K562 (cell line): ENCODE measurements around the gene SPDEF. TPM values are rescaled to one million over a fixed set of nuclear protein-coding genes. Genes with fewer than 3 reads are reported as not detected.

Experiments
- ATAC-seq: fragments of 200-7000 bp; cut with Tn5 transposase; 3 replicates; pipeline ENCODE4 v1.9.1; 2020; ENCODE audit warnings: moderate library complexity
- BruUV-seq: library from RNA; stranded (reverse); fragments of 400-500 nt; replicated peaks from 2 replicates; lab custom pipeline; 2021; lab: Mats Ljungman, UMichigan
- CTCF ChIA-PET: fragments of 300-600 bp; formaldehyde crosslinking; extraction: SDS; loops from one replicate; lab custom pipeline; 2021; ENCODE audit warnings: low intra/inter-chr PET ratio; lab: Yijun Ruan, JAX
- POLR2A ChIA-PET: fragments of 300-600, 350-650 bp; sonication (Branson Sonifier 250); formaldehyde crosslinking; extraction: SDS; loops from one replicate; lab custom pipeline; 2021; ENCODE audit warnings: antibody characterized with exemption, inconsistent platforms; lab: Yijun Ruan, JAX
- DNase-seq, 4 experiments: peaks; one replicate each; pipeline versions ENCODE4 v3.0.0 to v3.0.0-alpha.2; 2011 to 2018; ENCODE audit warnings: low spot score in 3 of 4, mixed read lengths in 3 of 4; ENCODE audit errors: extremely low read depth in 1 of 4
- FAIRE-seq: peaks from 2 replicates; lab custom pipeline; 2011; peaks lifted over from hg19 to GRCh38; lab: Jason Lieb, UNC
- H2AFZ ChIP-seq: 2 replicates; pipeline ENCODE4 v1.6.0; 2011; ENCODE audit warnings: low read depth, low read length, control low read depth, inconsistent platforms
- H3K27ac ChIP-seq: fragments of 200-600 bp; 3 replicates; pipeline ENCODE4 v1.8.0; 2011; ENCODE audit warnings: low read depth, mild to moderate bottlenecking, control low read depth, inconsistent platforms, low read length, moderate library complexity, mixed read lengths; ENCODE audit errors: extremely low read depth
- H3K27me3 ChIP-seq, 2 experiments: fragments of 300-600 bp in 1 of 2; 2 replicates in 1 of 2; 3 replicates in 1 of 2; pipeline versions ENCODE4 v1.6.0 to v1.8.0; 2011; ENCODE audit warnings: inconsistent platforms in 2 of 2, low read length in 2 of 2, mild to moderate bottlenecking in 1 of 2, mixed read lengths in 1 of 2, moderate library complexity in 1 of 2; ENCODE audit not compliant: control insufficient read depth in 2 of 2, insufficient read depth in 2 of 2
- H3K36me3 ChIP-seq: fragments of 300-600 bp; 3 replicates; pipeline ENCODE4 v1.8.0; 2011; ENCODE audit warnings: mild to moderate bottlenecking, low read length, inconsistent platforms; ENCODE audit not compliant: control insufficient read depth, insufficient read depth
- H3K4me1 ChIP-seq, 2 experiments: fragments of 200-600 bp in 1 of 2; replicated peaks in 1 of 2; 2 replicates in 1 of 2; 3 replicates in 1 of 2; pipeline versions ENCODE4 v1.5.1 to v1.8.0; 2011; ENCODE audit warnings: inconsistent platforms in 2 of 2, low read length in 2 of 2, mild to moderate bottlenecking in 1 of 2, mixed read lengths in 1 of 2, moderate library complexity in 1 of 2; ENCODE audit not compliant: control insufficient read depth in 2 of 2, insufficient read depth in 2 of 2
- H3K4me2 ChIP-seq: 2 replicates; pipeline ENCODE4 v1.6.1; 2011; ENCODE audit warnings: low read length, control low read depth, inconsistent platforms, mixed read lengths; ENCODE audit not compliant: insufficient read depth
- H3K4me3 ChIP-seq: fragments of 200-600 bp; sonication (generic), shearing (Covaris generic); 2 replicates; pipeline ENCODE4 v1.5.1; 2016; ENCODE audit warnings: control low read depth, inconsistent platforms
- H3K79me2 ChIP-seq: fragments of 200-600 bp; 3 replicates; pipeline ENCODE4 v1.8.0; 2011; ENCODE audit warnings: low read length, inconsistent platforms; ENCODE audit not compliant: control insufficient read depth, insufficient read depth
- H3K9ac ChIP-seq, 2 experiments: 2 replicates each; pipeline versions ENCODE4 v1.6.0 to v1.6.1; 2011; ENCODE audit warnings: low read depth in 2 of 2, low read length in 2 of 2, control low read depth in 1 of 2, inconsistent platforms in 1 of 2, mild to moderate bottlenecking in 1 of 2, mixed read lengths in 1 of 2; ENCODE audit not compliant: insufficient read depth in 1 of 2
- H3K9me1 ChIP-seq: one replicate; pipeline ENCODE4 v1.6.0; 2011; ENCODE audit warnings: inconsistent platforms, mild to moderate bottlenecking, low read length, moderate library complexity; ENCODE audit not compliant: control insufficient read depth, insufficient read depth
- H3K9me3 ChIP-seq: replicated peaks from 2 replicates; pipeline ENCODE4 v1.5.1; 2011; ENCODE audit warnings: low read depth, low read length, inconsistent platforms; ENCODE audit not compliant: control insufficient read depth, insufficient read depth
- H4K20me1 ChIP-seq: replicated peaks from 2 replicates; pipeline ENCODE4 v1.6.1; 2011; ENCODE audit warnings: low read length, inconsistent platforms, mixed read lengths; ENCODE audit not compliant: control insufficient read depth, insufficient read depth
- CBX5 ChIP-seq: IDR thresholded peaks from 2 replicates; pipeline ENCODE4 v1.6.1; 2014; ENCODE audit warnings: low read depth, borderline replicate concordance
- DEAF1 ChIP-seq: fragments of 450-650 bp; formaldehyde crosslinking; IDR thresholded peaks from 2 replicates; pipeline ENCODE4 v1.4.0; 2020; ENCODE audit warnings: mild to moderate bottlenecking, moderate library complexity
- FOXA1 ChIP-seq: fragments of 450-650 bp; IDR thresholded peaks from 2 replicates; pipeline ENCODE4 v1.6.1; 2016; ENCODE audit warnings: mild to moderate bottlenecking, borderline replicate concordance
- MAX ChIP-seq: sonication (generic); formaldehyde crosslinking; IDR thresholded peaks from 2 replicates; pipeline ENCODE4 v1.9.0; 2022; ENCODE audit warnings: mild to moderate bottlenecking, missing genetic modification reagents
- NFIC ChIP-seq: fragments of 450-650 bp; IDR thresholded peaks from 2 replicates; pipeline ENCODE4 v1.6.1; 2017; ENCODE audit warnings: mild to moderate bottlenecking, inconsistent platforms
- POLR2AphosphoS5 ChIP-seq: IDR thresholded peaks from 2 replicates; pipeline ENCODE4 v1.6.1; 2011; ENCODE audit warnings: mild to moderate bottlenecking, low read depth, low read length, moderate library complexity; ENCODE audit not compliant: control insufficient read depth, insufficient read depth
- RBBP5 ChIP-seq: fragments of 200-600 bp; sonication (generic); IDR thresholded peaks from 2 replicates; pipeline ENCODE4 v1.6.1; 2012; ENCODE audit warnings: borderline replicate concordance, mild to moderate bottlenecking, low read length, control low read depth, inconsistent platforms; ENCODE audit not compliant: insufficient read depth, poor library complexity, severe bottlenecking
- STAT5B ChIP-seq: fragments of 250-450 bp; sonication (Bioruptor Pico); IDR thresholded peaks from 2 replicates; pipeline ENCODE4 v1.8.0; 2021; ENCODE audit warnings: mild to moderate bottlenecking, inconsistent platforms
- TAF15 ChIP-seq: fragments of 200-400 bp; formaldehyde crosslinking; IDR thresholded peaks from 2 replicates; pipeline ENCODE4 v1.6.1; 2017; ENCODE audit warnings: mild to moderate bottlenecking, low read depth, low read length, moderate library complexity
- TCF7L2 ChIP-seq: fragments of 150-350 bp; IDR thresholded peaks from 2 replicates; pipeline ENCODE4 v1.6.1; 2016; ENCODE audit warnings: low read depth, mild to moderate bottlenecking, low read length, moderate library complexity
- XRCC5 ChIP-seq: fragments of 200-400 bp; formaldehyde crosslinking; IDR thresholded peaks from 2 replicates; pipeline ENCODE4 v1.6.1; 2017; ENCODE audit warnings: low read depth, mild to moderate bottlenecking, low read length
- WGBS: fragments of 100-300 bp; shearing (Covaris generic); methylation state at CpG from one replicate; pipeline ENCODE4 v1.1.6; 2016; ENCODE audit warnings: low coverage, mixed read lengths; ENCODE audit not compliant: insufficient coverage; ENCODE audit errors: missing lambda C conversion rate; 5-methylcytosine and 5-hydroxymethylcytosine counted together
- in situ Hi-C: fragments of 300-500 bp; cut with MboI; formaldehyde crosslinking; loops from 4 replicates; pipeline ENCODE4 v1.15.0; 2018; ENCODE audit warnings: inconsistent platforms, mixed read lengths
- intact Hi-C: fragments of 100-400 bp; cut with micrococcal nuclease; formaldehyde crosslinking; loops from 2 replicates; pipeline ENCODE4 v1.14.2; 2022
- polyA plus RNA-seq, 8 experiments: library from polyadenylated mRNA; depleted of rRNA in 4 of 8; stranded (reverse) in 5 of 8; unstranded in 3 of 8; fragments of >200 nt; fragmentation: Nextera tagmentation in 2 of 8; fragmentation: Illumina TruSeq in 1 of 8; extraction: Ambion mirVana in 2 of 8; extraction: Trizol in 1 of 8; gene quantifications; 2 replicates each; pipeline versions ENCODE4 v1.2.1 to v1.2.3, GENCODE V29; 2011 to 2014; ENCODE audit warnings: inconsistent platforms in 1 of 8, missing spikeins in 1 of 8
- total RNA-seq, 7 experiments: library from RNA; depleted of rRNA in 6 of 7; stranded (reverse); fragments of >200 nt in 6 of 7; fragmentation: Illumina TruSeq in 2 of 7; extraction: Trizol in 2 of 7; gene quantifications; 2 replicates each; pipeline versions ENCODE4 v1.2.1 to v1.2.3, GENCODE V29; 2011 to 2021; ENCODE audit warnings: low replicate concordance in 1 of 7
- TF ChIP-seq, protein P1 (sequence below), 2 experiments: IDR thresholded peaks; 2 replicates each; pipeline ENCODE4 v1.6.1; 2011; ENCODE audit warnings: borderline replicate concordance in 1 of 2, control low read depth in 1 of 2, low read depth in 1 of 2, low read length in 1 of 2, mild to moderate bottlenecking in 1 of 2, mixed read lengths in 1 of 2, moderate library complexity in 1 of 2; ENCODE audit not compliant: insufficient read depth in 1 of 2, insufficient read length in 1 of 2, poor library complexity in 1 of 2, severe bottlenecking in 1 of 2; ENCODE audit errors: extremely low read depth in 1 of 2

SPDEF gene
- total and polyA plus RNA-seq, 9 of the 15 experiments (the other 6 are each of a cell fraction or from before 2014, with no cell fraction given): 0.04 to 0.12 (median 0.11) TPM; not detected in 5

GRCh38 chr6:34601706-34602105 lies 45.6 kb upstream of the SPDEF start:
- TF ChIP-seq FOXA1 (no peak), RBBP5 (no peak), XRCC5 (no peak), STAT5B (CRISPR knock-in tag) (no peak)
- in situ Hi-C loops (loop anchor here (5.0 kb wide), 1 partner anchor 144 kb away; no protein-coding TSS in a partner anchor), intact Hi-C loops (no loop called here)
- Histone ChIP-seq H3K27me3 (no peaks in the 10 kb centered on the region), H3K4me3 (no peak overlapping the region), H4K20me1 (peaks cover 50% of the 10 kb centered on the region), H3K79me2 (peaks cover 69% of the 10 kb centered on the region; the same call in 2 of the 3 replicates), H3K4me2 (no peak overlapping the region), H3K27ac (no peak overlapping the region), H2AFZ (no peak overlapping the region), H3K4me1 (0 out of 5 replicates have a peak, but pooled peaks cover 0 to 8% of the 10 kb centered on the region in 2 experiments), H3K9me1 (no peaks in the 10 kb centered on the region), H3K9me3 (no peaks in the 10 kb centered on the region), H3K9ac (no peak overlapping the region), H3K36me3 (peaks cover 50% of the 10 kb centered on the region)
- ATAC-seq: no peak
- 79% methylated on average over 4 of the region's 4 CpGs for WGBS
- FAIRE-seq: no peak
- BruUV-seq: no TSS peak
- no peak for DNase-seq
- CTCF ChIA-PET: no interaction called here
- POLR2A ChIA-PET: interaction anchor here (0.6 to 2.9 kb wide), 5 partner anchors 9 to 595 kb away, joined by 3 to 14 read pairs (median 3); partner anchors contain the start of gene SMIM29

- WGBS: 52% methylated on average over 4 of the region's 4 CpGs
- H3K27ac ChIP-seq: no peak overlapping the region
- intact Hi-C loops: no loop called here
- H3K4me3 ChIP-seq: no peak overlapping the region
- peaks cover 41% of the 10 kb centered on the region for H3K36me3 ChIP-seq
- peaks cover 50% of the 10 kb centered on the region for H4K20me1 ChIP-seq
- no peaks in the 10 kb centered on the region for H3K27me3 ChIP-seq
- peak in 1 of 4 experiments; percentile 29 for DNase-seq
- H3K4me2 ChIP-seq: no peak overlapping the region
- CTCF ChIA-PET: no interaction called here
- in situ Hi-C loops: loop anchor here (5.0 kb wide), 1 partner anchor 143 kb away; no protein-coding TSS in a partner anchor
- no peak overlapping the region for H2AFZ ChIP-seq
- ATAC-seq: peak; percentile 29; the same call in 1 of the 3 replicates
- POLR2A ChIA-PET: interaction anchor here (1.0 to 2.9 kb wide), 5 partner anchors 8 to 19 kb away, joined by 3 to 14 read pairs (median 7); no protein-coding TSS in a partner anchor
- H3K9me1 ChIP-seq: no peaks in the 10 kb centered on the region
- H3K9me3 ChIP-seq: no peaks in the 10 kb centered on the region
- no peak overlapping the region for H3K9ac ChIP-seq
- FAIRE-seq: no peak
- no TSS peak for BruUV-seq
- peaks cover 4 to 8% of the 10 kb centered on the region in 2 experiments; a peak in 1 of 5 replicates for H3K4me1 ChIP-seq
- H3K79me2 ChIP-seq: peaks cover 68% of the 10 kb centered on the region; the same call in 2 of the 3 replicates
- no peak for TF ChIP-seq DEAF1 (CRISPR knock-in tag)
- TF ChIP-seq, protein P1, sequence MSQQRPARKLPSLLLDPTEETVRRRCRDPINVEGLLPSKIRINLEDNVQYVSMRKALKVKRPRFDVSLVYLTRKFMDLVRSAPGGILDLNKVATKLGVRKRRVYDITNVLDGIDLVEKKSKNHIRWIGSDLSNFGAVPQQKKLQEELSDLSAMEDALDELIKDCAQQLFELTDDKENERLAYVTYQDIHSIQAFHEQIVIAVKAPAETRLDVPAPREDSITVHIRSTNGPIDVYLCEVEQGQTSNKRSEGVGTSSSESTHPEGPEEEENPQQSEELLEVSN (IDR thresholded peaks at IDR 0.05; ENCODE audit: borderline replicate concordance in 1 of 2, extremely low read depth in 1 of 2, insufficient read depth in 1 of 2, insufficient read length in 1 of 2, low read depth in 1 of 2, low read length in 1 of 2, poor library complexity in 1 of 2, severe bottlenecking in 1 of 2): no peak
- TF ChIP-seq POLR2AphosphoS5: no peak
- TF ChIP-seq MAX (CRISPR knock-in tag): no peak
- no peak for TF ChIP-seq CBX5
- TF ChIP-seq TCF7L2: no peak
- no peak for TF ChIP-seq TAF15
- TF ChIP-seq NFIC: no peak
These were observed 44.7 kb upstream of the SPDEF start for GRCh38 chr6:34600796-34601195.
